Keratinocyte (primary cell): Measurements from ENCODE around the gene NQO2. TPM values are rescaled to one million over a fixed set of nuclear protein-coding genes. Genes with fewer than 3 reads are reported as not detected.

Experiments used
- DNase-seq: peaks from one replicate; pipeline ENCODE4 v3.0.0-alpha.2; 2011; ENCODE audit warnings: low read depth, missing footprints, low spot score
- FAIRE-seq: peaks from 2 replicates; lab custom pipeline; 2011; peaks lifted over from hg19 to GRCh38; lab: Jason Lieb, UNC
- H2AFZ ChIP-seq: 2 replicates; pipeline ENCODE4 v1.6.0; 2012; ENCODE audit warnings: low read length, control low read depth, inconsistent platforms; ENCODE audit not compliant: control insufficient read depth
- H3K27ac ChIP-seq: 2 replicates; pipeline ENCODE4 v1.5.1; 2011; ENCODE audit warnings: low read length; ENCODE audit not compliant: control insufficient read depth, insufficient read depth
- H3K27me3 ChIP-seq: 3 replicates; pipeline ENCODE4 v1.6.0; 2011; ENCODE audit warnings: low read length; ENCODE audit not compliant: control insufficient read depth, insufficient read depth; ENCODE audit errors: extremely low read depth
- H3K36me3 ChIP-seq, 2 experiments: 2 replicates in 1 of 2; 3 replicates in 1 of 2; pipeline ENCODE4 v1.5.1; 2011; ENCODE audit warnings: low read length in 2 of 2, mild to moderate bottlenecking in 1 of 2; ENCODE audit not compliant: control insufficient read depth in 2 of 2, insufficient read depth in 2 of 2; ENCODE audit errors: extremely low read depth in 1 of 2
- H3K4me1 ChIP-seq: 3 replicates; pipeline ENCODE4 v1.5.1; 2011; ENCODE audit warnings: low read length; ENCODE audit not compliant: control insufficient read depth, insufficient read depth; ENCODE audit errors: extremely low read depth
- H3K4me2 ChIP-seq: 3 replicates; pipeline ENCODE4 v1.6.0; 2011; ENCODE audit warnings: low read depth, low read length; ENCODE audit not compliant: control insufficient read depth, insufficient read depth; ENCODE audit errors: extremely low read depth
- H3K4me3 ChIP-seq, 3 experiments: fragments of 200-600 bp in 1 of 3; sonication (generic) in 1 of 3; 2 replicates in 2 of 3; 3 replicates in 1 of 3; pipeline ENCODE4 v1.5.1; 2011 to 2016; ENCODE audit warnings: low read length in 3 of 3, mild to moderate bottlenecking in 3 of 3, control low read depth in 2 of 3, inconsistent platforms in 1 of 3, low read depth in 1 of 3, mixed read lengths in 1 of 3, mixed run types in 1 of 3, moderate library complexity in 1 of 3; ENCODE audit not compliant: control insufficient read depth in 2 of 3, insufficient read depth in 2 of 3; ENCODE audit errors: extremely low read depth in 1 of 3
- H3K79me2 ChIP-seq: 2 replicates; pipeline ENCODE4 v1.6.0; 2012; ENCODE audit warnings: low read length; ENCODE audit not compliant: control insufficient read depth, insufficient read depth
- H3K9ac ChIP-seq: 3 replicates; pipeline ENCODE4 v1.6.0; 2011; ENCODE audit warnings: low read length; ENCODE audit not compliant: control insufficient read depth, insufficient read depth; ENCODE audit errors: extremely low read depth
- H3K9me1 ChIP-seq: 3 replicates; pipeline ENCODE4 v1.6.0; 2011; ENCODE audit warnings: low read length; ENCODE audit not compliant: control insufficient read depth, insufficient read depth; ENCODE audit errors: extremely low read depth
- H3K9me3 ChIP-seq: 2 replicates; pipeline ENCODE4 v1.5.1; 2012; ENCODE audit warnings: low read depth, low read length; ENCODE audit not compliant: control insufficient read depth
- H4K20me1 ChIP-seq: 3 replicates; pipeline ENCODE4 v1.6.0; 2011; ENCODE audit warnings: low read length; ENCODE audit not compliant: control insufficient read depth, insufficient read depth; ENCODE audit errors: extremely low read depth
- CTCF ChIP-seq, 3 experiments: IDR thresholded peaks in 1 of 3; conservative IDR thresholded peaks in 1 of 3; optimal IDR thresholded peaks in 1 of 3; 2 replicates in 2 of 3; 3 replicates in 1 of 3; pipeline versions ENCODE3 to v1.5.1; 2011; ENCODE audit warnings: low read length in 3 of 3, mild to moderate bottlenecking in 3 of 3, moderate library complexity in 2 of 3, control low read depth in 1 of 3, inconsistent platforms in 1 of 3; ENCODE audit not compliant: insufficient read depth in 2 of 3; ENCODE audit errors: extremely low read depth in 1 of 3
- EZH2 ChIP-seq: IDR thresholded peaks from one replicate; pipeline ENCODE4 v1.6.1; 2012; ENCODE audit warnings: inconsistent platforms, mild to moderate bottlenecking, low read length, moderate library complexity
- dilution Hi-C: fragments of 300-500 bp; cut with MboI; formaldehyde crosslinking; loops from one replicate; pipeline ENCODE4 v1.7.0; 2020; ENCODE audit warnings: low sequenced_read_pairs; ENCODE audit not compliant: extremely low pct_ligation_motif_present
- polyA plus RNA-seq, 5 experiments: library from polyadenylated mRNA; depleted of rRNA in 3 of 5; stranded (reverse) in 3 of 5; stranded (forward) in 1 of 5; unstranded in 1 of 5; fragments of >200 nt; gene quantifications; 1 replicate in 1 of 5; 2 replicates in 3 of 5; 3 replicates in 1 of 5; pipeline versions ENCODE4 v1.2.1 to v1.2.3, GENCODE V29; 2011 to 2012; ENCODE audit warnings: missing spikeins in 2 of 5, low read depth in 1 of 5, low replicate concordance in 1 of 5

NQO2 gene
- polyA plus RNA-seq, 1 donor (not counting 4 experiments of a cell fraction or from before 2014, with no cell fraction given) = 22.9 TPM

DNA sequence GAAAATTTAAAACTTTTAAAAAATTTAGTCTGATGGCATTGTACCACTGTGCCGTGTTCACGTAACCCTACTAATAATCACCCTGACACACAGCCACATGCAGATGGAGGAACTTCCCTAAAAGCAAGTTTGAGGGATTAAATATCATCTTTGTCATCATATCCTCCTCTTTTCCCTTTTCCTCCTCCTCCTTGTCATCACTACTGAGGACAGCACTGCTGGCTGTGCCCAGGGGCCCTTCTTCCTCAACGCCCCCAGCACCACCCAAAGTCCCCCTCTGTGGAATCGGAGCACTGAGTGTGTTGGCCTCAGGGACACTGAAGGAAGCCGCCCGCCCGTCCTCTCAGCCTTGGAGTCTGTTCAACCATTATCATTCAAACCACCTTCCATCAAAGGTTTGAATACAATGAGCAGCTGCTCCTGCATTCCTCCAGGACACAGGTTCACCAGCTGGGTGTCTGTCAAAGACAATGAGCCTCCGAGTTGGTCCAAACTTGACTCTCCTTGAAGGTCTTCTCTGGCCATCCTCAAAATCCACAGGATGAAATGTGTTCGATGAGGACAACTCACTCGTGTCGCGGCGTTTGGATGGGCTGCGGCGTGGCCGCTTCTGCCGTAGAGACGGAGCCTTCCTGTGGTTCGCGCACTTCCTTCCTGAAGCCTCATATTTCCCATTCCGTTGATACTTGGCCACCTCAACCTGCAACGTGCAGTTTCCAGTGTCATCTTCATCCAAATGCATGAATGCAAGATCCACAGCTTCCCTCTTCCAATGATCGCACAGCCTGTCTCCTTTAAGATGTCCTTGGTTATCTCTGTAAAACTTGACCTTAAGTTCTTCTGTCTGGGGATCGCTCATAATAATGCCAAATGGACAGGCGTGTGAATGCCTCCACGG is 23.3 kb downstream of the NQO2 start:
- Histone ChIP-seq H3K9ac (peak overlapping the region; percentile 72), H3K27ac (peak overlapping the region; percentile 93), H3K27me3 (no peaks in the 10 kb centered on the region), H4K20me1 (no peaks in the 10 kb centered on the region), H3K9me3 (no peaks in the 10 kb centered on the region), H3K36me3 (no peaks in the 10 kb centered on the region), H3K4me1 (peaks cover 20% of the 10 kb centered on the region), H3K4me2 (peak overlapping the region; percentile 93), H3K4me3 (peak overlapping the region in 2 of 3 experiments; percentile 54 to 67), H2AFZ (peak overlapping the region; percentile 96), H3K9me1 (no peaks in the 10 kb centered on the region), H3K79me2 (no peaks in the 10 kb centered on the region)
- no peak for DNase-seq
- dilution Hi-C loops = no loop called here
- FAIRE-seq = no peak
- TF ChIP-seq CTCF (optimal IDR thresholded peaks at IDR 0.05 in 1 of 3, IDR thresholded peaks at IDR 0.05 in 1 of 3, conservative IDR thresholded peaks at IDR 0.05 in 1 of 3; ENCODE audit: extremely low read depth in 1 of 3, insufficient read depth in 2 of 3, low read length in 3 of 3) (no peak), EZH2 (no peak)

DNA sequence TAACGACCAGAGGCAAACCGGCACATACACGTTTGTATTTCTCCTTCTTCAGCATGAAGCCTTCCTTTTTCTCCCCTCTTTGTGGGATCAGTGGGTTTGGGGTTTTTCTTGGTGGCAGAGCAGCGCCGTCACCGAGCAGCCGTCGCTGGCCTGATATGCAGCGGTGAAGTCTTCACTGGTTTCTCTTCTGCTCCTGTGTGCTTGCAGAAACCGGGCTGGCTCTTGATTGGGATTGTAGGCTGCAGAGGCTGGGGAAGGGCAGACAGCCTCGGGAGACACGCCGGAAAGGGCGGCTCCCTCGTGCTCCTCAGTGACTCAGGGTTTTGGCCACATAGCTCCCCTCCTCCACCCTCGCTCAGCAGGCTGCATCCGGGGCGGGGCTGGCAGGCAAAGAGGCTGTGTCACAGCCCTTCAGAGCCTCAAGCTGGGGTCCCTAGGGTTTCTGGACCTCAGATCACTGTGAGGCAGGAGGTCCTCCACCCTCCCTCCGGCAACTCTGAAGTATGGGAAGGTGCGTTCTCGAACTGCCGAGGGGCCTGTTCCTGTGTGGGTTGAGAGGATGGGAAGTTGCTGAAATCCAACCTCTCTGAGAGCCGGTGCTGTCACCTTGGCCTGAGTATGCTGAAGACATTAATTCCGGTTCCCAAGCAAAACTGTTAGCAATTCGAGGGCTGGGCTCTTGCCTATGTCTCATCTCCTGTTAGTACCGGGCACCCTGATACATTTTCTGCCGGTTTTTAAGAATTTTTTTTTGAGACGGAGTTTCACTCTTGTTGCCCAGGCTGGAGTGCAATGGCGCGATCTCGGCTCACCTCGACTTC is 24.2 kb downstream of the NQO2 start:
- Histone ChIP-seq H3K4me1 (peaks cover 20% of the 10 kb centered on the region), H3K27me3 (no peaks in the 10 kb centered on the region), H3K9me3 (no peaks in the 10 kb centered on the region), H3K4me2 (peak overlapping the region; percentile 93), H3K9ac (peak overlapping the region; percentile 72), H3K36me3 (no peaks in the 10 kb centered on the region), H3K27ac (peak overlapping the region; percentile 93), H3K79me2 (no peaks in the 10 kb centered on the region), H2AFZ (peak overlapping the region; percentile 96), H3K4me3 (peak overlapping the region in 2 of 3 experiments; percentile 54 to 67), H4K20me1 (no peaks in the 10 kb centered on the region), H3K9me1 (no peaks in the 10 kb centered on the region)
- DNase-seq (peak; percentile 49), FAIRE-seq (peak; percentile 56)
- TF ChIP-seq CTCF (optimal IDR thresholded peaks at IDR 0.05 in 1 of 3, IDR thresholded peaks at IDR 0.05 in 1 of 3, conservative IDR thresholded peaks at IDR 0.05 in 1 of 3; ENCODE audit: extremely low read depth in 1 of 3, insufficient read depth in 2 of 3, low read length in 3 of 3) (no peak), EZH2 (no peak)
- dilution Hi-C loops = no loop called here
